H1 (cell line): ENCODE measurements around the gene PCNA. TPM values are rescaled to one million over a fixed set of nuclear protein-coding genes. Genes with fewer than 3 reads are reported as not detected.

ENCODE experiments used
- CTCF ChIA-PET: fragments of 300-600 bp; sonication (Branson Sonifier 250); formaldehyde crosslinking; loops from one replicate; lab custom pipeline; 2021; ENCODE audit not compliant: partially characterized antibody; lab: Charles Lee
- POLR2A ChIA-PET: fragments of 300-600 bp; sonication (Branson Sonifier 250); formaldehyde crosslinking; loops from one replicate; lab custom pipeline; 2021; ENCODE audit warnings: inconsistent platforms; ENCODE audit not compliant: partially characterized antibody; lab: Charles Lee
- DNase-seq, 2 experiments: peaks; one replicate each; pipeline versions ENCODE4 v3.0.0 to v3.0.0-alpha.2; 2010 to 2022; ENCODE audit warnings: low spot score in 2 of 2, low read depth in 1 of 2, mixed read lengths in 1 of 2
- FAIRE-seq: peaks from 2 replicates; lab custom pipeline; 2011; peaks lifted over from hg19 to GRCh38; lab: Jason Lieb, UNC
- H2AFZ ChIP-seq: 2 replicates; pipeline ENCODE4 v1.8.1; 2012; ENCODE audit warnings: low read length, inconsistent platforms
- H2AK5ac ChIP-seq: 2 replicates; pipeline ENCODE4 v1.6.1; 2013; ENCODE audit warnings: low read depth, low read length
- H2BK120ac ChIP-seq: replicated peaks from 2 replicates; pipeline ENCODE3; 2013; ENCODE audit warnings: low read depth, low read length, inconsistent platforms
- H2BK12ac ChIP-seq: 2 replicates; pipeline ENCODE4 v1.6.1; 2013; ENCODE audit warnings: low read depth, low read length
- H2BK15ac ChIP-seq: 2 replicates; pipeline ENCODE4 v1.6.1; 2013; ENCODE audit warnings: low read length
- H2BK20ac ChIP-seq: 2 replicates; pipeline ENCODE4 v1.6.1; 2013; ENCODE audit warnings: low read length
- H2BK5ac ChIP-seq: 2 replicates; pipeline ENCODE4 v1.6.1; 2013; ENCODE audit warnings: low read depth, low read length
- H3K14ac ChIP-seq: 2 replicates; pipeline ENCODE4 v1.6.1; 2013; ENCODE audit warnings: inconsistent platforms; ENCODE audit not compliant: insufficient read length
- H3K18ac ChIP-seq: 2 replicates; pipeline ENCODE4 v1.6.1; 2013; ENCODE audit warnings: low read length; ENCODE audit errors: extremely low read depth
- H3K23ac ChIP-seq: 2 replicates; pipeline ENCODE4 v1.6.1; 2013; ENCODE audit warnings: inconsistent platforms; ENCODE audit not compliant: insufficient read length
- H3K23me2 ChIP-seq: 2 replicates; pipeline ENCODE4 v1.6.1; 2013; ENCODE audit warnings: low read depth, low read length
- H3K27ac ChIP-seq: 2 replicates; pipeline ENCODE4 v1.6.1; 2011; ENCODE audit warnings: low read depth, low read length, inconsistent platforms
- H3K27me3 ChIP-seq, 4 experiments: replicated peaks in 1 of 4; 1 replicate in 1 of 4; 2 replicates in 3 of 4; pipeline versions ENCODE4 v1.6.1 to v1.8.1; 2011 to 2013; ENCODE audit warnings: low read length in 3 of 4, mild to moderate bottlenecking in 3 of 4, inconsistent platforms in 2 of 4, mixed read lengths in 2 of 4, moderate library complexity in 1 of 4; ENCODE audit not compliant: control insufficient read depth in 3 of 4, insufficient read depth in 3 of 4; ENCODE audit errors: extremely low read depth in 1 of 4
- H3K36me3 ChIP-seq, 4 experiments: 2 replicates each; pipeline versions ENCODE4 v1.6.1 to v1.8.1; 2011 to 2013; ENCODE audit warnings: mild to moderate bottlenecking in 4 of 4, low read length in 3 of 4, moderate library complexity in 2 of 4, control low read depth in 1 of 4, inconsistent platforms in 1 of 4; ENCODE audit not compliant: insufficient read depth in 4 of 4, control insufficient read depth in 2 of 4
- H3K4ac ChIP-seq: replicated peaks from 2 replicates; pipeline ENCODE3; 2013; ENCODE audit warnings: low read length, low read depth, mixed read lengths, inconsistent platforms; ENCODE audit not compliant: insufficient read length
- H3K4me1 ChIP-seq, 4 experiments: replicated peaks in 1 of 4; 1 replicate in 1 of 4; 2 replicates in 3 of 4; pipeline versions ENCODE4 v1.6.1 to v1.8.1; 2011 to 2013; ENCODE audit warnings: low read length in 3 of 4, inconsistent platforms in 2 of 4, mixed read lengths in 1 of 4; ENCODE audit not compliant: insufficient read depth in 4 of 4, control insufficient read depth in 3 of 4
- H3K4me2 ChIP-seq, 2 experiments: 2 replicates each; pipeline versions ENCODE4 v1.6.1 to v1.8.1; 2011 to 2013; ENCODE audit warnings: low read depth in 2 of 2, low read length in 2 of 2, control low read depth in 1 of 2, inconsistent platforms in 1 of 2, mild to moderate bottlenecking in 1 of 2; ENCODE audit not compliant: insufficient read depth in 1 of 2
- H3K4me3 ChIP-seq, 4 experiments: fragments of 200-600, 300-600 bp in 1 of 4; sonication (generic), shearing (Covaris generic), sonication (Bioruptor Twin) in 1 of 4; 2 replicates each; pipeline versions ENCODE4 v1.5.1 to v1.8.1; 2011 to 2016; ENCODE audit warnings: low read length in 4 of 4, low read depth in 3 of 4, control low read depth in 2 of 4, inconsistent platforms in 2 of 4, mild to moderate bottlenecking in 2 of 4, mixed read lengths in 1 of 4, moderate library complexity in 1 of 4; ENCODE audit not compliant: insufficient read depth in 2 of 4; ENCODE audit errors: extremely low read depth in 1 of 4
- H3K56ac ChIP-seq: replicated peaks from 2 replicates; pipeline ENCODE3; 2013; ENCODE audit warnings: low read depth, mild to moderate bottlenecking, mixed read lengths, low read length, inconsistent platforms; ENCODE audit not compliant: insufficient read length
- H3K79me1 ChIP-seq: 2 replicates; pipeline ENCODE4 v1.6.1; 2013; ENCODE audit warnings: low read depth, low read length, control low read depth
- H3K79me2 ChIP-seq, 2 experiments: 2 replicates each; pipeline versions ENCODE4 v1.6.1 to v1.8.1; 2012 to 2013; ENCODE audit warnings: low read length in 2 of 2, mild to moderate bottlenecking in 2 of 2, inconsistent platforms in 1 of 2; ENCODE audit not compliant: insufficient read depth in 2 of 2, control insufficient read depth in 1 of 2
- H3K9ac ChIP-seq, 4 experiments: replicated peaks in 1 of 4; 1 replicate in 1 of 4; 2 replicates in 3 of 4; pipeline versions ENCODE4 v1.6.1 to v1.8.1; 2011 to 2013; ENCODE audit warnings: low read depth in 3 of 4, low read length in 3 of 4, control low read depth in 2 of 4, mild to moderate bottlenecking in 2 of 4, moderate library complexity in 2 of 4, inconsistent platforms in 1 of 4; ENCODE audit errors: extremely low read depth in 1 of 4
- H3K9me3 ChIP-seq, 2 experiments: 2 replicates each; pipeline versions ENCODE4 v1.6.1 to v1.8.1; 2012 to 2013; ENCODE audit warnings: mild to moderate bottlenecking in 2 of 2, moderate library complexity in 2 of 2, control low read depth in 1 of 2, inconsistent platforms in 1 of 2, low read depth in 1 of 2, low read length in 1 of 2, mixed read lengths in 1 of 2; ENCODE audit not compliant: insufficient read depth in 2 of 2
- H4K20me1 ChIP-seq, 2 experiments: replicated peaks in 1 of 2; 2 replicates each; pipeline versions ENCODE3 to v1.8.1; 2011 to 2013; ENCODE audit warnings: inconsistent platforms in 2 of 2, low read length in 2 of 2, mild to moderate bottlenecking in 1 of 2; ENCODE audit not compliant: insufficient read depth in 2 of 2, control insufficient read depth in 1 of 2
- H4K5ac ChIP-seq: 2 replicates; pipeline ENCODE4 v1.6.1; 2013; ENCODE audit warnings: low read length, low read depth, mixed read lengths, inconsistent platforms; ENCODE audit not compliant: insufficient read length
- H4K8ac ChIP-seq: 2 replicates; pipeline ENCODE4 v1.8.0; 2013; ENCODE audit warnings: mild to moderate bottlenecking, moderate library complexity, low read length, inconsistent platforms; ENCODE audit not compliant: insufficient read depth; ENCODE audit errors: extremely low read depth
- H4K91ac ChIP-seq: replicated peaks from 2 replicates; pipeline ENCODE3; 2013; ENCODE audit warnings: low read length, mixed read lengths, inconsistent platforms; ENCODE audit not compliant: insufficient read length
- BRCA1 ChIP-seq: IDR thresholded peaks from 2 replicates; pipeline ENCODE4 v1.6.1; 2012; ENCODE audit warnings: low read depth, low read length, improper control_type of control experiment
- CHD1 ChIP-seq: IDR thresholded peaks from 2 replicates; pipeline ENCODE4 v1.6.1; 2012; ENCODE audit warnings: low read depth, low read length, improper control_type of control experiment
- GTF2F1 ChIP-seq: IDR thresholded peaks from 2 replicates; pipeline ENCODE4 v1.6.1; 2012; ENCODE audit warnings: low read depth, low read length, improper control_type of control experiment, borderline replicate concordance
- JUN ChIP-seq: IDR thresholded peaks from 2 replicates; pipeline ENCODE4 v1.6.1; 2011; ENCODE audit warnings: low read depth, mild to moderate bottlenecking, improper control_type of control experiment, low read length
- KDM1A ChIP-seq: fragments of 200-600, 300-600 bp; sonication (generic); IDR thresholded peaks from 2 replicates; pipeline ENCODE4 v1.7.1; 2016; ENCODE audit warnings: mild to moderate bottlenecking, low read length, borderline replicate concordance
- NANOG ChIP-seq: IDR thresholded peaks from 2 replicates; pipeline ENCODE4 v1.6.1; 2011; ENCODE audit warnings: low read length, low read depth, mild to moderate bottlenecking, inconsistent platforms; ENCODE audit not compliant: insufficient read depth, poor library complexity, severe bottlenecking
- RNF2 ChIP-seq: fragments of 200-900, 300-1000 bp; sonication (generic); IDR thresholded peaks from 2 replicates; pipeline ENCODE4 v1.7.1; 2016; ENCODE audit warnings: borderline replicate concordance, low read depth, mild to moderate bottlenecking, antibody characterized with exemption, low read length; ENCODE audit not compliant: poor library complexity, severe bottlenecking; ENCODE audit errors: missing control alignments
- SIN3A ChIP-seq, 2 experiments: IDR thresholded peaks in 1 of 2; conservative IDR thresholded peaks in 1 of 2; 2 replicates each; pipeline ENCODE4 v1.6.1; 2011 to 2012; ENCODE audit warnings: low read length in 2 of 2, improper control_type of control experiment in 1 of 2, low read depth in 1 of 2, mild to moderate bottlenecking in 1 of 2
- SIRT6 ChIP-seq: IDR thresholded peaks from one replicate; pipeline ENCODE4 v1.7.1; 2012; ENCODE audit warnings: low read length, inconsistent platforms
- TAF1 ChIP-seq: IDR thresholded peaks from 2 replicates; pipeline ENCODE4 v1.6.1; 2011; ENCODE audit warnings: mild to moderate bottlenecking, low read depth, low read length
- TAF7 ChIP-seq: optimal IDR thresholded peaks from 2 replicates; pipeline ENCODE3; 2011; ENCODE audit warnings: low read depth, mild to moderate bottlenecking, inconsistent platforms, low read length, moderate library complexity, borderline replicate concordance
- WGBS, 2 experiments: shearing (Covaris generic) in 1 of 2; methylation state at CpG; one replicate each; pipeline versions ENCODE4 v1.1.6 to v1.1.7; 2013 to 2015; ENCODE audit warnings: low lambda C conversion rate in 2 of 2, mixed read lengths in 2 of 2, inconsistent platforms in 1 of 2, low coverage in 1 of 2, missing lambda C conversion rate in 1 of 2; ENCODE audit not compliant: insufficient replicate concordance in 2 of 2, insufficient coverage in 1 of 2, insufficient read length in 1 of 2; ENCODE audit errors: extremely low coverage in 1 of 2, missing lambda C conversion rate in 1 of 2; 5-methylcytosine and 5-hydroxymethylcytosine counted together
- polyA plus RNA-seq, 7 experiments: library from polyadenylated mRNA; depleted of rRNA in 3 of 7; stranded (reverse) in 5 of 7; unstranded in 2 of 7; fragments of >200 nt in 5 of 7; fragments of 200-250 nt in 2 of 7; gene quantifications; 1 replicate in 5 of 7; 2 replicates in 1 of 7; 4 replicates in 1 of 7; pipeline versions ENCODE4 v1.2.1 to v1.2.3, GENCODE V29; 2011 to 2013; ENCODE audit warnings: missing spikeins in 2 of 7, mixed read lengths in 2 of 7
- total RNA-seq: library from RNA; stranded (reverse); fragmentation: NEBNext Ultra II Directional; extraction: Animal tissue kit (Norgen Biotek cat#: 25700); gene quantifications from 2 replicates; pipeline ENCODE4 v1.2.1, GENCODE V29; 2021

PCNA gene
- total and polyA plus RNA-seq, 2 of the 8 experiments (the other 6 are each of a cell fraction or from before 2014, with no cell fraction given) = 290 to 737 TPM

GRCh38 chr20:5145365-5146098 lies 25.8 kb upstream of the PCNA start:
- Histone ChIP-seq H2BK120ac (no peak overlapping the region), H3K9ac (no peak overlapping the region), H3K4me1 (peaks cover 0 to 2% (median 0%) of the 10 kb centered on the region in 4 experiments; a peak in 2 of 7 replicates), H2BK15ac (no peak overlapping the region), H3K27ac (no peak overlapping the region), H4K5ac (no peak overlapping the region), H2BK12ac (no peak overlapping the region), H3K36me3 (no peaks in the 10 kb centered on the region), H2AK5ac (no peak overlapping the region), H4K20me1 (peaks cover 5 to 9% of the 10 kb centered on the region in 2 experiments), H3K27me3 (no peaks in the 10 kb centered on the region), H4K91ac (no peak overlapping the region), H3K4me3 (no peak overlapping the region), H3K14ac (no peak overlapping the region), H3K23ac (no peak overlapping the region), H3K4ac (no peak overlapping the region), H3K4me2 (no peak overlapping the region), H3K79me1 (peaks cover 9% of the 10 kb centered on the region), H3K9me3 (no peaks in the 10 kb centered on the region), H2BK5ac (no peak overlapping the region), H4K8ac (no peak overlapping the region), H3K18ac (no peak overlapping the region), H3K23me2 (no peaks in the 10 kb centered on the region), H3K56ac (no peak overlapping the region), H3K79me2 (peaks cover 2 to 74% of the 10 kb centered on the region in 2 experiments; a peak in 3 of 4 replicates), H2BK20ac (no peak overlapping the region), H2AFZ (no peak overlapping the region)
- no peak for FAIRE-seq
- POLR2A ChIA-PET = no interaction called here
- WGBS, 2 experiments = 87% methylated on average over 4 of the region's 5 CpGs; no CpG with 5 or more reads in 1 of the 2 experiments
- DNase-seq = no peak
- CTCF ChIA-PET = interaction anchor here (1.2 to 3.8 kb wide), 5 partner anchors 19 to 60 kb away, joined by 3 to 13 read pairs (median 3); partner anchors contain the start of gene CDS2
- TF ChIP-seq KDM1A (no peak), TAF7 (no peak), JUN (no peak), CHD1 (no peak), NANOG (no peak), BRCA1 (no peak), TAF1 (no peak), SIRT6 (no peak), GTF2F1 (no peak), SIN3A (conservative IDR thresholded peaks at IDR 0.05 in 1 of 2, IDR thresholded peaks at IDR 0.05 in 1 of 2; ENCODE audit: low read depth in 1 of 2, low read length in 2 of 2) (no peak), RNF2 (no peak)
